ENCODE measurements around the gene CBLC.

Gene CBLC, protein sequence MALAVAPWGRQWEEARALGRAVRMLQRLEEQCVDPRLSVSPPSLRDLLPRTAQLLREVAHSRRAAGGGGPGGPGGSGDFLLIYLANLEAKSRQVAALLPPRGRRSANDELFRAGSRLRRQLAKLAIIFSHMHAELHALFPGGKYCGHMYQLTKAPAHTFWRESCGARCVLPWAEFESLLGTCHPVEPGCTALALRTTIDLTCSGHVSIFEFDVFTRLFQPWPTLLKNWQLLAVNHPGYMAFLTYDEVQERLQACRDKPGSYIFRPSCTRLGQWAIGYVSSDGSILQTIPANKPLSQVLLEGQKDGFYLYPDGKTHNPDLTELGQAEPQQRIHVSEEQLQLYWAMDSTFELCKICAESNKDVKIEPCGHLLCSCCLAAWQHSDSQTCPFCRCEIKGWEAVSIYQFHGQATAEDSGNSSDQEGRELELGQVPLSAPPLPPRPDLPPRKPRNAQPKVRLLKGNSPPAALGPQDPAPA

DNA sequence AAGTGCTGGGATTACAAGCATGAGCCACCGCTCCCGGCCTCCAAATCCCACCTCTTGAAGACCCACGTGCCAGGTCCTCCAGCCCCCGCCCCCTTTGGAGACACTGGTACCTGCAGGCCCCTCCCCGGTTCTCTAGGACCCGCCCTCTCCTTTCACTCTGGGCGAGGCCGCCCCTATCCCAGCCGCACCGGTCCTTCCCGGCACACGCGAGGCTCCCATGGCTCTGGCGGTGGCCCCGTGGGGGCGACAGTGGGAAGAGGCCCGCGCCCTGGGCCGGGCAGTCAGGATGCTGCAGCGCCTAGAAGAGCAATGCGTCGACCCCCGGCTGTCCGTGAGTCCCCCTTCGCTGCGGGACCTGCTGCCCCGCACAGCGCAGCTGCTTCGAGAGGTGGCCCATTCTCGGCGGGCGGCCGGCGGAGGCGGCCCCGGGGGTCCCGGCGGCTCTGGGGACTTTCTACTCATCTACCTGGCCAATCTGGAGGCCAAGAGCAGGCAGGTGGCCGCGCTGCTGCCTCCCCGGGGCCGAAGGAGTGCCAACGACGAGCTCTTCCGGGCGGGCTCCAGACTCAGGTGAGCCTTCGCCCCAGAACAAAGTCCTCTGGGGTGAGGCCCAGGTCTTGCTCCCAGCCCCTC, at the start of gene CBLC:
TSS of gene CBLC (plus strand) at position 176 of the 633 bp plus-strand sequence. CDS start at position 218, 42 bp downstream.
- no peak for DNase-seq

DNA sequence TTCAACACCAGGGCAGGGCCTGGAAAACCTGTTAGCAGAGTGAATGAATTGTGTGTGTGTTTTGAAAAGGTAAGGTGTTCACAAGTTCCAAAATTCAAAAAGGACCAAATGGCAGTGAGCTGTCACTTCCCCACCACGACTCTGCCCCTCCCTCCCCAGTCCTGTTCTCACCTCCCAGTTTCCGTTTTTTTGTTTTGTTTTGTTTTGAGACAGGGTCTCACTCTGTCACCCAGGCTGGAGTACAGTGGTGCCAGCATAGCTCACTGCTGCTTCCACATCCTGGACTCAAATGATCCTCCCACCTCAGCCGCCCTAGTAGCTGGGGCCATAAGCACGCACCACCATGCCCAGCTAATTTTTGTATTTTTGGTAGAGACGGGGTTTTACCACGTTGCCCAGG, 49.5 kb upstream of the CBLC start:
- DNase-seq, result no peak

DNA sequence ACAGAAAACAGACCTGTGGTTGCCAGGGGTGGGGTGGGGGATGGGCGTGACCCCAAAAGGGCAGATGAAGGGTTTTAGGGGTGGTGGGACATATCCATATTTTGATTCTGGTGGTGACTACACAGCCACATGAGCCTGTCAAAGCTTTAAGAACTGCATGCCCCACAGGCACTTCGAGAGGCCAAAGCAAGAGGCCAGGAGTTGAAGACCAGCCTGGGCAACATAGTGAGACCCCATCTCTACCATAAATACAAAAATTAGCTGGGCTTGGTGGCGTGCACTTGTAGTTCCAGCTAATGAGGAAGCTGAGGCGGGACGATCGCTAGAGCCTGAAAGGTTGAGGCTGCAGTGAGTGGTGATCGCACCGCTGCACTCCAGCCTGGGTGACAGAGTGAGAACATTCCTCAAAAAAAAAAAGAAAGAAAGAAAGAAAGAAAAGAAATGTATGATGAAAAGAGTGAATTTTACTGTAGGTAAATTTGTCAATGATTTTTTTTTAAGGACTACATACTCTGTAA, 48.1 kb upstream of the CBLC start:
- DNase-seq, result no peak

DNA sequence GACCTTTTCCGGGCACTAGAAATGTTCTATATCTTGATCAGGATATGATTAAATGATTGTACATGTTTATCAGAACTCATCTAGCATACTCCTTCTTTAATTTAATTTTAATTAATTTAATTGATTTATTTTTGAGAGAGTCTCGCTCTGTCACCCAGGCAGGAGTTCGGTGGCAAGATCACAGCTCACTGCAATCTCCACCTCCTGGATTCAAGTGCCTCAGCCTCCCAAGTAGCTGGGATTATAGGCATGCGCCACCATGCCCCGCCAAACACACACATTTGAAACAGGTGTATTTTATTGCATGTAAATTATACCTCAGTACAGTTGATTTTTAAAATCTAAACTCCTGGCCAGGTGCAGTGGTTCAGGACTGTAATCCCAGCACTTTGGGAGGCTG, 46.6 kb upstream of the CBLC start:
- no peak for DNase-seq

DNA sequence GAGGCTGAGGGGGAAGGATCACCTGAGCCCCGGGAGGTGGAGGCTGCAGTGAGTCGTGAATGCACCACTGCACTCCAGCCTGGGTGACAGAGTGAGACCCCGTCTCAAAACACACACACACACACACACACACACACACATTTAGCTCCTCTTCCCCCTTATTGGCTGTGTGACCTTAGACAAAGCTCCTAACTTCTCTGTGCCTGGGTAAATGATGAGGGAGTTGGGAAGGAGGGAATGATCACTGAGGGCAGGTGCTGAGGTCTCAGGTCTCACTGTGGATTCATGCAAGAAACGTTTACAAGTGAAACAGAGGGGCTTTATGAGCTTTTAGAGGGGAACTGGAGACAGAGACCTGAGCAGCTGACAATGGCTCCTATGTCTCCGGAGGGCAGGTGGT, 46.1 kb upstream of the CBLC start:
- no peak for DNase-seq

DNA sequence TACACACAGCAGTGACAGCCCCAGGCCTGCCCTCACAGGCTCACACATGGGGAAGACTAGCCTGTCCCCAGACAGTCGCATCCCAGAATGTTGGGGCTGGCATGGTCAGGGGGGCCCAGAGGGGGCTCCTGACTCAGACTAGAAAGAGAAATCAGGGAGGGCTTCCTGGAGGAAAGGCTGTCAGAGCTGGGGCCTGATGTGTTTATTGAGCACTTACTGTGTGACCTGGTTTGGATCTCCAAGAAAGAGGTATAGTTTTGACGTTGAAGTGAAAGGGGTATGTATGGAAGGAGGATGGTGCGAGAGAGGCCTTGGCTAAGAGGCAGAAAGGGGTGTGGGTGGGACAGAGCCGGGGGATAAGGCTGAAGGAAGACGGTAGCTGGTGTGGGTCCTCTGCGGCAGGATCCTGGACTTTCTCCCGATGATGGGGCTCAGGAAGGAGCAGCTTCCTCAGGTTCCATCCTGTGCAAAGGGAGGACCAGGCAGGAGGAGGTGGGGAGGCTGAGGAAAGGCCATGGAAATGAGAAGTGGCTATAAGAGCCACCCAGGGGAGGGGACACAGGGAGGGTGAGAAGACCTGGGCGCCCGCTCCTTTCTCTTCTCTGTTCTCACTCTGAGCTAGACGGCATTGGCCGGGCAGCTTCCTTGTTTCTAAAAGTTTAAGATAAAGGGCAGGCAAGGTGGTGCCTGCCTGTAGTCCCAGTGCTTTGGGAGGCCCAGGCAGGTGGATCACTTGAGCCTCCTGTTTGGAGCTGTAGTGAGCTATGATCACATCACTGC, 45.3 kb upstream of the CBLC start:
- DNase-seq, result no peak

DNA sequence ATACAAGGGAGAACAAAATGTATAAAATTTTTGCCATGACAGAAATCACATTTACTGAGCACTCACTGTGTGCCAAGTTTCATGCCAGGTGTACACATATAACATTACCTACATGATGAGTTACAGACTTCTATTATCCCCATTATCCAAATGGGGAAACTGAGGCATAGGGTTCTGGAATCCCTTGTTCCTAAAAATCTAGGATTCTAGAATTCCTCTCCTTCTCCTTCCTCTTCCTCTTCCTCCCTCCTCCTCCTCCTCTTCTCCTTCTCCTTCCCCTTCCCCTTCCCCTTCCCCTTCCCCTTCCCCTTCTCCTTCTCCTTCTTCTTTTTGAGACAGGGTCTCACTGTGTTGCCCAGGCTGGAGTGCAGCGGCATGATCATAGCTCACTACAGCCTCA, 43.3 kb upstream of the CBLC start:
- no peak for DNase-seq

DNA sequence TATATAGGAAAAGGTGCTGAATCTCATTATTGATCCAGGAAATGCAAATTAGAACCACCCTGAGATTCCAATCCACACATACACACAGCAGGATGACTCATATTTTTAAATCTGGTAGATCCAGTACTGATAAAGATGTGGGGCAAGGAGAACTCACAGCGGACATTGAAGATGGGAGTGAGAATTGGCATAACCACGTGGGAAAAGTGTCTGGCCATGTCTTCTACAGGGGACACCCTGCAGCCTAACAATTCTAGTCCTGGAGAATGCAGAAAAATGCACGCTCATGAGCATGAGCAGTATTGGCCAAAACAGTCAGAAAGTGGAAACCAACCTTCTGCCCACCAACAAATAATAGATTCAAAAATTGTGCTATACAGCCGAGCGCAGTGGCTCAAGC, 42.7 kb upstream of the CBLC start:
- DNase-seq, result no peak

DNA sequence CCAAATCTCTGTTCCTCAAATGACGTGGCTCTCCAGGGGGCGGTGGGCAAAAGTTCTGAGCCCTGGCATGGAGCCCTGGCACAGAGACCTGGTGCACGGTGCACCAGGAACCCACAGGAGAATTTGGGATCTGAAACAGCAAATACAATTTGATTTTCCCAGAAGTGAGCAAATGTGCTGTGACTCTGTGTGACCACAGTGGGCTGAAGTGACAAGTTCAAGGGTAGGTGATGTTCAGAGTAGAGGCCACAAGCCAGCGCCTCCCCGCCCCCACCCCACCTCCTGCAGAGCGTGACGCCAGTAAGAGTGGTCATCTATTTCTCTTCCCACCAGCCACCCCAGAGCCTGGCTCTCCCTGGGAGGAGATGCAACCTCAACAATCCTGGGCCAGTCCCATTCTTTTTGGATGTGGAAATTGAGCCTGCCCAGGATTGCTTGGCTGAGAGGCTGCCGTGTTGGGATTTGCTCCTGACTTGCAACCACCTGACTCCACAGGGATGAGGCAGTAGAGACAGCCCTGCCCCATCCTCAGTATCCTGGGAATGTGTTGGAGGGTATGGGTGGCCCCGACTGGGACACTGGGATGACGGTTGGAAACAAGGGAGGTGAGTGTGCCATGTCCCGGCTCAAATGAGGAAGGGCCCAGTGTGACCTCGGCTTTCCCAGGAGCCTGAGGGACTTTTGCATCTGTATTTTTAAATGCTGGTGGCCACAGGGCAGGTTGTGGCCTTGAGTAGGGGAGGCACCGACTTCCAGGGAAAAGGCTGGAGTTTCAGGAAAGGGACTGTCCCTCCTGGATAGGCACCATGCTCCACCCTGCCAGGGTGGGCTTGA, 40.2 kb upstream of the CBLC start:
- no peak for DNase-seq

DNA sequence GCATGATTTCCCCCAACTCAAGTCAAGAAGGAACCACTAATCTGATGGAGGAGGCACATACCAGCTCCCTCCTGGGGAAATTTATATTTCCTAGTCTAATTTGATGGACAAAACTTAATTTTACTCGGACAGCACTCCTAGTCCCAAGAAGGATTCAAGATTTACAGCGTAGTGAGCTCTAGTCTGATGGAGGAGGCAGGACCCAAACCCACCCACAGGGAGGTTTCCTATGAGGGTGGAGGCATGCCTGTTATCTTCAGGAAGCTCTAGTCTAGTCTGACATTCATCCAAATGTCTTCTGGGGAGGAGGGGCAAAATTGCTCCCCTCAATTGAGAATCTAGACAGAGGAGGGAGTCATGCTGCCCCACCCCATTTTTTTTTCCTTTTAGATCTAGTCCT, 39.6 kb upstream of the CBLC start:
- DNase-seq, result no peak

DNA sequence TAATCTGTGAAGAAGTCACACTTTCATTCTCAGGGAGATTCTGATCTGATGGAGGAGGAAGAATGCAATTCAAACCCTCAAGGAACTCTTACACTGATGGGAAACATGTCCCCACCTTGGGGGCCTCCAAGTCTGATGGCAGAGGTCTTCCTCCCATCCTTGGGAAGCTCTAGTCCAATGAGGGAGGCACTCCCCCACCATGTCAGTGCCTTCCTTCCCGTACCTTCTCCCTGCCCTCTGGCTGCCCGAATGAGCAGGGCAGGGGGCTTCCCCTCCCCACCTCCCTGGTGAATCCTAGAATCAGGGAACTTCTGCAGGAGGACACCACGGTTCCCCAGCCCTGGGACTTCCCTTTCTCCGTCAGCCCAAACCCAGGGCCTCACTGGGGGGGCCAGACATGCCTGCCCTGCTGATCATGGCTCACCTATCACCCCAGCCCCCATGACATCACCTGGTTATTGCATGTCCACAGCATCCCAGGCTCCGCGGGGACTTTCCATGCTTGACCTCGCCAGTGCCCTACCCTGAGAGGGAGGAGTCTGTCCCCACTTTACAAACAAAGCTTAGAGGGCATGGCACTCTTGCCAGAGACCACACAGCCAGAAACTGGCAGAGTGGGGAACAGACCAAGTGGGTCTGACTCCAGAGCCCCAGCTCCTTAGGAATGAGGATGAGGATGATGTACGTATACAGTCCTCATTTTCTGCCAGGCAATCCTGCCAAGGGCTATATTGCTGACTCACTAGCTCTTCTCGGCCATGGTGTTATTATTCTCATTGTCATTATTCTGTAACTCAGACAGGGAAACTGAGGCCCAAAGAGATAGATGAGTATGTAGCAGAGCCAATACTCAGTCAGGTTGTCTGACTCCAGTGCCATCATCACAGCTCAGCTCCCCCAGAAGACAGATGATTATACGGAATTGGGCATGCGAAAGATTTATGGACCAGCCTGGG, 38.8 kb upstream of the CBLC start:
- DNase-seq, result no peak

DNA sequence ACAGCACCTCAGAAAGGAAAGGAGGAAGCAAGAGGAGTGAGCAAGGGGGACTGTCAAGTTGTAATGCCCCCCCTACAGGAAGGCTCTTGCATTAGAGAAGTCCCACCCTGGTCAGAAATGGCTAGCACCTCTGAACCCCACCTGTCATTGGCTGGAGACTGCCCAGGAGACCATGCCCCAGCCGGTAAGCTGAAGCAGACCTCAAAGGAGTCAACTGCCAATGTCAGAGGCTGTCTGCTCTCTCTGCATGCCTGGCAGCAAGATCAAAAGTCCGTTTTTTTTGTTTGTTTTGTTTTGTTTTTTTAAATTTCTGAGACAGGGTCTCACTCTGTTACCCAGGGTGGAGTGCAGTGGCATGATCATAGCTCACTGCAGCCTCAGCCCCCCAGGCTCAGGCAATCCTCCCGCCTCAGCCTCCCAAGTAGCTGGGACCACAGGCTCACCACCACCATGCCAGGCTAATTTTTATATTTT, 37.3 kb upstream of the CBLC start:
- DNase-seq, result no peak

DNA sequence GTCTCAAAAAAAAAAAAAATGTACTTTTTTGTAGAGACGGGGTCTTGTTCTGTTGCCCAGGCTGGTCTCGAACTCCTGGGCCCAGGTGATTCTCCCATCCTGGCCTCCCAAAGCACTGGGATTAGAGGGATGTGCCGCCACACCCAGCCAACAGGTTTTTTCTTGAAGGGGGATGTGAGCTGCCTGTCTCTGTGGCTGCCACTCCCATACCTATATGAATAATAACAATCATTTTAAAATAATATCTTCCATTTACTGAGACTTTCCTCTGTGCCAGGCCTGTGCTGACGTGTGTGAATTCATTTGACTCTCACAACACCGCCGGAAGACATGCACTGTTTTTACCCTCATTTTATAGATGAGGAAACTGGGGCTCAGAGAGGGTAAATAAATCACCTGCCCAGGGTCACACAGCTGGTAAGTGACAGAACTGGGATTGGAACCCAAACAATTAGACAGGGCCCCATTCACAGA, 36.4 kb upstream of the CBLC start:
- no peak for DNase-seq

DNA sequence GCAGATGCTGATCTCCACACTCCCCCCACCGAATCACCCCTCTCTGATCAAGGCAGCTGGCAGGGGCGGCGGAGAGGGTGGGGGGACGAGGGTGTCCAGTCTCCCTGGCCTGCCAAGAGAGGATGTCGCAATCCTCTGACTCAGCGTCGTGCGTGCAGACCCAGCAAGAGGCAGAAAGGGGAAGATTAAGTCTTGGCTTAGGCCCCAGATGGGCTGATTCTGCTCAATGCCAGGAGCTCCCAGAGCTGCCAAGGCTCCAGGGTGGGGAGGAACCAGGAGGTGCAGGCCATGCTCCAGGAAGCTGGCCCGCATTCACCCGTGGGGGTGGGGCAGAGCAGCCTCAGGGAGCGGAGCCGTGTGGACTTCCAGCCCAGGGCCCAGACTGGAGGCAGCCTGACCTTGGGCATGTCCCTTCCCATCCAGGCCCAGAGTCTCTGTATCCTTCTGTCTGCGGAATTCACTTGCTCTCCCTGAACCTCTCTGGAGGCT, 35.8 kb upstream of the CBLC start:
- no peak for DNase-seq

DNA sequence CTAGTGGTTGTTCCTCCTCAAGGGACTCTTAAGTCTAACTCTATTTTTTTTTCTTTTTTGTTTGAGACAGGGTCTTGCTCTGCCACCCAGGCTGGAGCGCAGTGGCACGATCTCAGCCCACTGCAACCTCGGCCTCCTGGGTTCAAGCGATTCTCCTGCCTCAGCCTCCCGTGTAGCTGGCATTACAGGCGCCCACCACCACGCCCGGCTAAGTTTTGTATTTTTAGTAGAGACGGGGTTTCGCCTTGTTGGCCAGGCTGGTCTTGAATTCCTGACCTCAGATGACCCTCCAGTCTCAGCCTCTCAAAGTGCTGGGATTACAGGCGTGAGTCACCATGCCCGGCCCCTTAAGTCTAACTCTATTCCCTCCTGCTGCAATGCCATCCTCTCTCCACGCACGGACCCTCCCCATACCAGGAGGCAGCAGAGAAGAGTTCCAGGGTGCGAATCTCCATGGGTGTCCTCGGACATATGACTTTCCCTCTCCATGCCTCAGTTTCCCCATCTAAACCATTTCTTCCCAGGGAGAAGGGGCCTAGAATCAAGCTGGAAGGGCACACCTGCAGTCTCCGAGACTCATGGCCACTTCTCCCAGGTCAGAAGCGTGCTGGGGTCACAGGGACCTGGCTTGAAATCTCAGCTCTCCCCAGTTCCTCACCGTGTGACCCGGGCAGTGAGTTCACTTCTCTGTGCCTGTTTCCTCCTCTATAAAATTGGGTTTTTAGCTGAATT, 35.2 kb upstream of the CBLC start:
- DNase-seq, result no peak

DNA sequence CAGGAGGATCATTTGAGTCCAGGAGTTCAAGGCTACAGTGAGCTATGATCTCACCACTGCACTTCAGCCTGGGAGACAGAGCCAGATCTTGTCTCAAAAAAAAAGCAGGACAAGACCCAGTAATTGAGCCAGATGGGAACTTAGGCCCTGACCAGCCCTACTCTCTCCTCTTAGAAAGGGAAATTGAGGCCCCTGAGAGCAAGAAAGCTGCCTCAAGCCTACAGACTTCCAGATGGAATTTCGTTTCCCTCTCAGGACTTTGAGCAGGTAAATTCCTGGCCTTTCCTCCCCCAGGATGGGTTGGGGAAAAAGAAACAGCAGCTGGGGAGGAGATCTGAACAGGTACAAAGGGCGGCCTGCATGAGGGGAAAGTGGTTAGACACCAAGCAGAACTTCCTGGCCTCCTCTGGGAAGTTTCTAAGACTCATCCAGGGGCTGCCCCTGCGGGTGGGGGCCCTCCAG, 32.8 kb upstream of the CBLC start:
- DNase-seq, result no peak

DNA sequence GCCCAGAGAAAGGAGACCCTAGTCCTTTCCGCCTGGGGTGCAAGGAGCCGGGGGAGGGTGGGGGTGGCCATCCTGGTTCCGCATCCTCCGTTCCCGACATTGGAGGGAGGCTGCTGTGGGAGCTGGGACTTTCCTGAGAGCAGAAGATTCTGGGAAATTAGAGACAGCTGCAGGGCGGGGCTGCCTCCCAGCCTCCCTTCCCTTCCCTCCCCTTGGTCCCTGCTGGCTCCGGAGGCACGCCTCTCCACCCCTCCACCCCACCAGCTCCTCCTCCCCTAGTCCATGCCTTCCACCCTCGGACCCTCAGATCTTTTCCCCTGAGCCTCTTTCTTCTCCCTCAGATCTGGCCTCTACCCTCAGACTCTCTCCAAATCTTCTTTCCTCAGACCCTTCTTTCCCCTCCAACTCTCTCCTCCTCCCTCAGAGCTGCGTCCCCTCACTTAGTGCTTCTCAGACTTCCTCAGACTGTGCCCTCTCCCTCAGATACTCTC, 32.3 kb upstream of the CBLC start:
- no peak for DNase-seq

DNA sequence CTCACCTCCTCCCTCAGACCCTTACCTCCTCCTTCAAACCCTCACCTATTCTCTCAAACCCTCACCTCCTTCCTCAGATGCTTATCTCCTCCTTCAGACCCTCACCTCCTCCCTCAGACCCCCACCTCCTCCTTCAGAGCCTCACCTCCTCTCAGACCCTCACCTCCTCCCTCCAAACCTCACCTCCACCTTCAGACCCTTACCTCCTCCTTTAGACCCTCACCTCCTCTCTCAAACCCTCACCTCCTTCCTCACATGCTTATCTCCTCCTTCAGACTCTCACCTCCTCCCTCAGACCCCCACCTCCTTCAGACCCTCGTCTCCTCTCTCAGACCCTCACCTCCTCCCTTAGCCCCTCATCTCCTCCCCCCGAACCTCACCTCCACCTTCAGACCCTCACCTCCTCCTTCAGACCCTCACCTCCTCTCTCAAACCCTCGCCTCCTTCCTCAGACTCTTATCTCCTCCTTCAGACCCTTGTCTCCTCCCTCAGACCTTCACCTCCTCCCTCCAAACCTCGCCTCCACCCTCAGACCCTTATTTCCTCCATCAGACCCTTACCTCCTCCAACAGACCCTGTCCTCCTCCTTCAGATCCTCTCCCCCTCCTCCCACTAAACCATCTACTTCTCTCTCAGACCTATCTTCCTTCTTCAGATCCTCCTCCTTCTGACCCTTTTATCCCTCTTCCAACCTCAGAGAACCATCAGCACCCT, 31.6 kb upstream of the CBLC start:
- DNase-seq, result no peak

DNA sequence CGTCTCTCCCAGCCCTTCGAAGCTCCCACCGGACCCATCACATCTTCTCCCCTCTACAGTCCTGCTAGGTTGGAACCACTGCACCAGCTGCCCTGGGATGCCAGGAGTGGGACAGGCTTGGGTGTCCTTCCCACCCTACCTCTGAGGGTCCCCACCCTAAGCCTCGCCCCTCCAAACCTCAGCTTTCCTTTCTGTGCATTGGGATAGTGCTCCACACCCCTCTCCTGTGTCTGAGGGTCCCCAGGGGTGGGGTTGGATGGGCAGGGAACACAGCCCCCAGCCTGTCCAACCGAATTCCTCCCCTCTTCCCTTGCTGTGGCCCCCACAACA, 31.1 kb upstream of the CBLC start:
- no peak for DNase-seq

All from activated CD8-positive, alpha-beta memory T cell treated with anti-CD3 and anti-CD28 coated beads, Interleukin-2, amount 50 U/mL, for 4 hours (primary cell).